HG02623 (cell line): Measurements from ENCODE around the gene TRUB2.

Experiments used
- ATAC-seq: cut with Tn5 transposase; IDR thresholded peaks from one replicate; pipeline ENCODE4 v1.9.1; 2021; ENCODE audit warnings: moderate library complexity; ENCODE audit not compliant: unreplicated experiment

The TRUB2 gene, protein sequence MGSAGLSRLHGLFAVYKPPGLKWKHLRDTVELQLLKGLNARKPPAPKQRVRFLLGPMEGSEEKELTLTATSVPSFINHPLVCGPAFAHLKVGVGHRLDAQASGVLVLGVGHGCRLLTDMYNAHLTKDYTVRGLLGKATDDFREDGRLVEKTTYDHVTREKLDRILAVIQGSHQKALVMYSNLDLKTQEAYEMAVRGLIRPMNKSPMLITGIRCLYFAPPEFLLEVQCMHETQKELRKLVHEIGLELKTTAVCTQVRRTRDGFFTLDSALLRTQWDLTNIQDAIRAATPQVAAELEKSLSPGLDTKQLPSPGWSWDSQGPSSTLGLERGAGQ

DNA sequence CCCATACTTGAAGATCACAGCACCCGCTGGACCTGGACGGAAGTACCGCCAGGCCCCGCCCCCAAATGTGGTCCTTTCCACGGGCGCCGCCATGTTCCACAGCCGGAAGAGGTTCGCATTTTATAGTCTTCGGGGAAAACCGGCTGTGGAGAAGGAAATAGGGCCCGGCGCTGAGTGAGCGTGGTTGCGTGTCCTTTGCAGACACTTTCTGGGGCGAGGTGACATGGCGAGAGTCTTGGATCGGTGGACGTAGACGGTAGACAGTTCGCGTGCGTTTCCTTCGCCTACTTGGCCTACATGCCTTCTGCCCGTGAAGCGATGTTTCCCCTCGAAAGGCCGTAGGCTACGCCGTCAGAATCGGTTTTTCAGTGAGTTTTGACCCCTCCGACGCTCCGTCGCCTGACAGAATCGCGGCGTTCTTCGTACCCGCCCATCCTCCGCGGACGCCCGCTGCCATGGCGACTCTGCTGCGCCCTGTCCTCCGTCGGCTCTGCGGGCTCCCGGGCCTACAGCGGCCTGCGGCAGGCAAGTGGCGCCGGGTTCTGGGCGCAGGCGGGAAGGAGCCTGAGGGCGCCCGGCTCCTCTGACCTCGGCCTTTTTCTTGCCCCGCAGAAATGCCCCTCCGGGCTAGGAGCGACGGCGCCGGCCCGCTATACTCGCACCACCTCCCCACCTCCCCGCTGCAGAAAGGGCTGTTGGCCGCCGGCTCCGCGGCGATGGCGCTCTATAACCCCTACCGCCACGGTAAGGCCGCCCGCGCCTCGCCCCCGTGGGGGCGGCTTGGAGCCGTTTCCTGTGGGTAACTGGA lies at the start of gene TRUB2, which contains the start of gene COQ4:
TSS of gene TRUB2 (minus strand) at position 44 of the 808 bp plus-strand sequence. CDS start at position 5, 39 bp downstream.
TSS of gene COQ4 (plus strand) at position 436 of the 808 bp plus-strand sequence. CDS start at position 456, 20 bp downstream.
- peak; percentile 64 for ATAC-seq

DNA sequence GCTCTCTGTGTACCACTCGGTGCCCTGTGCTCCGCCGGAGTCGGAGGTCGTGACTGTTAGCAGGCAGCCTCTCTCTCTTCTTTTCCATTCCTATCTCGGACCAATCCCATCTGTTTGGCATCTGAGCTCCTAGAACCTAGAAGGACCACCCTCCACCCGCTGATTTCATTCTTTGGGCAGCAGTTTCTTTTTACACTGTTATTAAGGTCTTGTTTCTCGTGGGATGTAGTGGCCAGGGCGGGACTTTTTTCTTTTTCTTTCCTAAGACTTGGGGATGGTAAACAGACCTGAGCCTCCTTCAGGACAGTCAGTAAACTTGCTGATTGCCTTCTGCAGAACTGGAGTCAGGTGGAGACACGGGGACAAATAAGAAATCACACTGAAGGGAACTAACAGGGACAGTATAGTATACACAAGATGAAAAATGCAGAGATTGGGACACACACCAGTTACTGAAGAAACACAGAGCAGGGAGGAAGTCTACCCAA lies 49.4 kb upstream of the TRUB2 start:
- ATAC-seq, result no peak

DNA sequence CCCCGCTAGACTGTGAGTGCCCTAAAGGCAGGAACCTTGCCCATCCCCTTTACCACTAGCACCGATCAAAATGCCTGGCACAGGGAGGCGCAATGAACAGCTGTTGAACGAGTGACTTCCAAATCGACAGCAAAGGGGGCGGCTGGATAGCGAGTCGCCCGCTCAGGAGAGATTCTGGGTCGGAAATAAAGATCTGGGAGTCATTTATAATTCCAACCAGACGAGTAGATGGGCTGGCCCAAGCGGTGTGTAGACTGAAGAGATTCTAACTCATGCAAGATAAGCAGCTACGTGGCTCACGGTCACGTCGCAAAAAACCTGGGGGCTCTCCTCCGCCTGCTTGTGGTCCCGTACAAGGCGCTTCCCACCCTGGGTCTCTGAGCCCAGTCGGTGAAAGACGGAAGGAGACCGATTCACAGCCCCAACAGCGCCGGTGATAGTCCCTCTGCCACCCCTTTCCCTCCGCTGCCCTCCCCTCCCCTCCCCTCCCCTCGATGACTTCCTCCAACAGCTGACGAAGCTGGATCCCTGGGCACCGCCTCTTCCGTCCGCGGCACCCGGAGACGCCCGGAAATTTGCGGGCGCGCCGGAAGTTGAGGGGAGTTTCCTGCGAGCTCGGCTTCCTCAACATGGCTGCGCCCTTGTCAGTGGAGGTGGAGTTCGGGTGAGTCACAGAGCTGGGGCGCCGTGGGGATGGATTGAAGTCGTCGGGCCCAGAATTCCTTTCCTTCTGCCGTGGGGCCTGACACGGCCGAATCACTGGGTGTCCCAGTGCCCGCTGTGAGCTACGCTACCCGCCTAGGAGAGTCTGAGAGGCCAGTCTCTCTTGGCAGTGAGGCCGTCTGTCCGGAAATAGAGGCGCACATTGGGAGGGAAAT lies 48.7 kb upstream of the TRUB2 start, which contains the start of gene URM1:
TSS of gene URM1 (plus strand) at position 623 of the 878 bp plus-strand sequence. CDS start at position 630, 7 bp downstream.
- peak; percentile 85 for ATAC-seq

GRCh38 chr9:128370367-128370751 lies 48.1 kb upstream of the TRUB2 start:
- no peak for ATAC-seq

- no peak for ATAC-seq
These were observed 46.9 kb upstream of the TRUB2 start for GRCh38 chr9:128369024-128369706.

DNA sequence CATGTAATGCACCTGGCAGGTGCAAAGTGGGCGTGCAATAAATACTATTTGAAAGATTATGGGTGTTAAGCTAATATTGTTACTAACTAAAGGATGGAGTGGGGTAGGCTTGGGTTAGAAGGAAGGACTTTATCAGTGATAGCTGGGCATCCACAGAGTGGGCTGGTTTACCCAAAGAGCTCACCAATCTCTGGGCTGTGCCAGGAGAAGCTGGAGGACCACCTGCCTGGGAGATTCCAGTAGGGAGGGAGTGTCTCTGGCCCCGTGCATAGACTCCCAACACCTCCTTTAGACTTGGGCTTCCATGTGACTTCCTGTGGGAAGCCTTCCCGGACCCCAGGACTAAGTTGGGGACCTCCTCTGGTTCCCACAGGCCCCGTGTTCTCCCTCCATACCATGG lies 43.3 kb upstream of the TRUB2 start:
- no peak for ATAC-seq

- no peak for ATAC-seq
These were observed 40.5 kb upstream of the TRUB2 start for GRCh38 chr9:128362774-128363173.

DNA sequence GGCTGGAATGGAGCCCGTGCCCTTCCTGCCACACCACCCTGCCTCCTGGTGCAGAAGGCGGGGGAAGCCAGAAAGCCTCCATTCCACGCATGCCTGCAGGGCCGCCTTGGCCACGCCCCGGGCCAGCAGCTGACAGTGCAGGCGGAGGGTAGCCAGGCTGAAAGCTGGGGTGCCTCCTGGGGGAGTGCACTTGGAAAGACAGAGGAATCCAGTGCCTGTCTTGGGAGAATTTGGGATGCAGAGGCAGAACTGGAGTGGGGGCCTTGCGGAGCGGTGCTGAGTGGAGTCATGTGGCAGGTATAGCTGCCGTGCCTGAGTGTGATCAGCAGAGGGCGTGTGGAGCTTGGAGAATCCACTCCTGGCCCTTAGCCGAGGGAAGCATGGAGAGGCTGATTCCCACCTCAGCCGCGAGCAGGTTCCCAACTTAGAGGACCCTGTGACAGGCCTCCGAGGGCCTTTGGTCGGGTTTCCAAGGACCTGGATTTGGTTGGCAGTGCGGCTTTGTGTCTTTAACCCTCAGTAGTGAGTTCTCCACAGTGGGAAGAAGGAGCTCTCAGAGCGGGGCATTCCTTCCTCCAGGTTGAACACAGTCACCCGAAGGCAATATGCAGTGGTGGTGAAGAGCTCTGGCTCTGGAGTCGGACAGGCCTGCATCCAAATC lies 39.9 kb upstream of the TRUB2 start:
- ATAC-seq, result peak; percentile 68

- ATAC-seq, result no peak
These were observed 39.2 kb upstream of the TRUB2 start for GRCh38 chr9:128361296-128361985.

DNA sequence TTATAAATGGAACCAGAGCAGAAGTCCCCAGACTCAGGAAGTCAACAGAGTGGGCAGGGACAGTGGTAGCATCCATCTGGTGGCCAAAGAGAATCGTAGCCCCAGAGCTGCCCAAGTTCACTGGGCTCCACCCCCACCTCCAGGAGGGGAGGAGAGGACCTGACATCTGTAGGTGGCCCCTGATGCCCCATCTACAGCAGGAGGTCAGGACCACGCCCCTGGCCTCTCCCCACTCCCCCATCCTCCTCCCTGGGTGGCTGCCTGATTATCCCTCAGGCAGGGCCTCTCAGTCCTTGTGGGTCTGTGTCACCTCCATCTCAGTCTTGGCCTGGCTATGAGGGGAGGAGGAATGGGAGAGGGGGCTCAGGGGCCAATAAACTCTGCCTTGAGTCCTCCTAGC lies 38.6 kb upstream of the TRUB2 start:
- ATAC-seq, result no peak

GRCh38 chr9:128358861-128359260 lies 36.6 kb upstream of the TRUB2 start:
- ATAC-seq, result no peak

DNA sequence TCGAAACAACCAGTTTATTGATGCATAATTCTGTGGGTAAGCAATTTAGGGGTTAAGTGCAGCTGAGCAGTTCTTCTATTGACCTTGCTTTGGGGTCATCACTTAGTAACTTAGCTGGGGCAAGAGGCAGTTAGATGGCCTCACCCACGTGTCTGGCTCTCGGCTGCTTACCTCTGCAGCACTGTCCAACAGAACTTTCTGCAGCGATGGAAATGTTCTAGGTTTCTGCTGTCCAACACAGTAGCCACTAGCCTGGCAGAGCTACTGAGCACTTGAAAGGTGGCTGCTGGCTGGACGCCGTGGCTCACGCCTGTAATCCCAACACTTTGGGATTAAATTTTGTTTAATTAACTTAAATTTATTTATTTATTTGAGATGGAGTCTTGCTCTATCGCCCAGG lies 35.8 kb upstream of the TRUB2 start:
- ATAC-seq, result no peak

DNA sequence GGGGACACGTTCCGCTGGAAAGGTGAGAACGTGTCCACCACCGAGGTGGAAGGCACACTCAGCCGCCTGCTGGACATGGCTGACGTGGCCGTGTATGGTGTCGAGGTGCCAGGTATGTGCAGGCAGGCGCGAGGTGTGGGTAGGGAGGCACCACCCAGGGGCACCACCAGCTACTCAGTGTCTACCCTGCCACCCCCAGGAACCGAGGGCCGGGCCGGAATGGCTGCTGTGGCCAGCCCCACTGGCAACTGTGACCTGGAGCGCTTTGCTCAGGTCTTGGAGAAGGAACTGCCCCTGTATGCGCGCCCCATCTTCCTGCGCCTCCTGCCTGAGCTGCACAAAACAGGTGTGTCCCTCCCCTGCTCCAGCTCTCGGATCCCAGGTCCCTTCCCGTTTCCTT lies 33.2 kb upstream of the TRUB2 start:
- no peak for ATAC-seq

- ATAC-seq, result no peak
These were observed 27.5 kb upstream of the TRUB2 start for GRCh38 chr9:128349772-128350171.

DNA sequence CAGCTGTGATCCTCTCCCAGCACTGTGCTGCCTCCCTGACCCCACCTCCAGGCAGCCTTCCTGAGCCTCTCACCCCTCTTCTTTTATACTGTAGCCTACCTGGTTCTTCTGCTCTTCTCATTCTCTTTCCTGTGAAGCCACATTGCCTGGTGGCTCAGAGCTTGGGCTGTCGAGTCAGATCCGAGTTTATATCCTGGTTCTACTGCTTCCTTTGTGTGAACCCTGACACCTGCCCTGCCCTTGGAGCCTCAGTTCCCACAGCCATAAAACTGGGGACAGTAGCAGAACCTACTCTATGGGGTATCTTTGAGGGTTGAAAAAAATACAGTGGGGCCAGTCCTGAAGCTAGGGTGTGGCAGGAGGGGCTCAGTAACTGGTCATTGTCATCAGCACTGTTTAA lies 26.9 kb upstream of the TRUB2 start:
- no peak for ATAC-seq

- no peak for ATAC-seq
These were observed 22.8 kb upstream of the TRUB2 start for GRCh38 chr9:128344931-128345605.

DNA sequence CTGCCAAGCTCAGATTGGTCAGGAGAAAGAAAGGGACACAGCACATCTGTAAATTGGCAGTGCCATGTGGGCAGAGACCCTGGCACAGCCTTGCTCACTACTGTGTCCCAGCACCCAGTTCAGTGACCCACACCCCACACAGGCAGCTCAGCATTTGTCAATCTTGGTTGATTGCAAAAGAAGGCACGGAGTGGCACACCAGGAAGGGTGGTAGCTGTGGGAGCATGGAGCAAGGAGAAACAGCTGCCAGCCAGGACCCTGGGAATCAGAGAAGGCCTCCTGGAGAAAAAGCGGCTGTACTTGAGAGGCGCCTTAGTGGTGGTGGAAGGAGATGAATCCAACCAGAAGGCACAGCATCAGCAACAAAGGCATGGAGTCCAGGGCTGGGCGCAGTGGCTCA lies 21.6 kb upstream of the TRUB2 start:
- ATAC-seq, result no peak

GRCh38 chr9:128342971-128343680 lies 20.9 kb upstream of the TRUB2 start:
- no peak for ATAC-seq
